ENCODE data around the gene POLDIP2. TPM values are rescaled to one million over a fixed set of nuclear protein-coding genes. Genes with fewer than 3 reads are reported as not detected.

POLDIP2 gene
- total and polyA plus RNA-seq, 10 of the 15 experiments (the other 5 are each of a cell fraction or from before 2014, with no cell fraction given), result 22.8 to 196 (median 121) TPM

GRCh38 chr17:28320215-28321061 lies 36.9 kb downstream of the POLDIP2 start:
- in situ Hi-C loops (cut with MboI), result no loop called here
- POLR2A ChIA-PET, result interaction anchor here (1.2 to 2.7 kb wide), 4 partner anchors 10 to 45 kb away, joined by 3 to 13 read pairs (median 9); partner anchors contain the start of genes IFT20 and TNFAIP1
- ATAC-seq, result no peak

More at GRCh38 chr17:28320215-28321061, 36.9 kb downstream of the POLDIP2 start:
- no TSS peak for BruUV-seq (replicated peaks)
- Histone ChIP-seq H3K4me1 (ENCODE audit: control insufficient read depth, insufficient read depth, low read length) (no peaks in the 10 kb centered on the region; the same call in 1 of the 2 replicates), H3K4me2 (ENCODE audit: control insufficient read depth, insufficient read depth) (peak overlapping the region; percentile 71), H3K9me3 (replicated peaks; ENCODE audit: control insufficient read depth, insufficient read depth, low read length) (no peaks in the 10 kb centered on the region), H3K9ac (ENCODE audit: control insufficient read depth, insufficient read depth, low read length) (peak overlapping the region; percentile 77), H3K27ac (ENCODE audit: control insufficient read depth, insufficient read depth) (peak overlapping the region; percentile 73), H3K4me3 (peak overlapping the region; percentile 94), H3K27me3 (replicated peaks in 1 of 2; ENCODE audit: control insufficient read depth in 2 of 2, insufficient read depth in 2 of 2, low read length in 1 of 2) (no peaks in the 10 kb centered on the region), H2AFZ (ENCODE audit: control insufficient read depth, low read depth, low read length) (peak overlapping the region; percentile 10), H3K36me3 (ENCODE audit: control insufficient read depth in 2 of 2, insufficient read depth in 2 of 2, low read length in 1 of 2) (no peaks in the 10 kb centered on the region; a peak in 2 of 4 replicates), H4K20me1 (ENCODE audit: control insufficient read depth, insufficient read depth) (no peaks in the 10 kb centered on the region), H3K79me2 (ENCODE audit: control insufficient read depth, insufficient read depth, low read length) (peaks cover 57% of the 10 kb centered on the region)
- 74% methylated on average over 8 of the region's 8 CpGs for WGBS (ENCODE audit: insufficient coverage, insufficient replicate concordance, low lambda C conversion rate, missing lambda C conversion rate)
- DNase-seq (ENCODE audit: low read depth, low spot score), result no peak
- RAD21 ChIA-PET (ENCODE audit: unreplicated experiment), result interaction anchor here (4.0 kb wide), 1 partner anchor 15 kb away, joined by 19 read pairs; the partner anchor contains the start of genes IFT20 and TNFAIP1
- CTCF ChIA-PET, result interaction anchor here (0.6 to 4.0 kb wide), 9 partner anchors 8 to 515 kb away, joined by 3 to 29 read pairs (median 3); partner anchors contain the start of genes IFT20 and TNFAIP1
- intact Hi-C loops (cut with micrococcal nuclease; ENCODE audit: unreplicated experiment), result loop anchor here (5.0 kb wide), 1 partner anchor 88 kb away; no protein-coding TSS in a partner anchor
- FAIRE-seq, result no peak
- TF ChIP-seq FOXK2 (IDR thresholded peaks at IDR 0.05) (no peak), ZNF384 (IDR thresholded peaks at IDR 0.05; ENCODE audit: borderline replicate concordance, low read depth, low read length) (no peak), MYC (IDR thresholded peaks at IDR 0.05; ENCODE audit: insufficient read depth, insufficient read length, insufficient replicate concordance, low read length, severe bottlenecking) (no peak), ZBTB33 (IDR thresholded peaks at IDR 0.05) (no peak), SREBF1 (IDR thresholded peaks at IDR 0.05; ENCODE audit: low read length) (no peak), ESRRA (IDR thresholded peaks at IDR 0.05; ENCODE audit: low read length) (no peak), RB1 (IDR thresholded peaks at IDR 0.05; ENCODE audit: borderline replicate concordance) (no peak), RAD51 (IDR thresholded peaks at IDR 0.05) (no peak), GATAD2B (conservative IDR thresholded peaks at IDR 0.05; ENCODE audit: low read depth) (no peak), NFXL1 (IDR thresholded peaks at IDR 0.05; ENCODE audit: borderline replicate concordance) (no peak), ELK1 (IDR thresholded peaks at IDR 0.05; ENCODE audit: low read depth, low read length) (no peak), MYB (IDR thresholded peaks at IDR 0.05; ENCODE audit: borderline replicate concordance, low read depth, low read length) (no peak), NR2F1 (conservative IDR thresholded peaks at IDR 0.05) (no peak), PAX5 (IDR thresholded peaks at IDR 0.05; ENCODE audit: borderline replicate concordance, low read depth, low read length) (no peak)
- SMC1A ChIA-PET (ENCODE audit: uncharacterized antibody, unreplicated experiment), result interaction anchor here (0.7 to 2.0 kb wide), 8 partner anchors 9 to 37 kb away, joined by 3 to 7 read pairs (median 4); partner anchors contain the start of genes IFT20, POLDIP2 and TNFAIP1

Measured in GM12878 (cell line).